Tibial nerve (tissue), 4 donors: ENCODE results near the gene SLC17A2. TPM values are rescaled to one million over a fixed set of nuclear protein-coding genes. Genes with fewer than 3 reads are reported as not detected.
"Not testable (repeated sequence)": the region's sequence is repeated elsewhere in the genome, so short reads cannot be mapped to it uniquely, and the experiment has no call there.

Experiments
- DNase-seq, 2 donors: peaks; one replicate each; pipeline ENCODE4 v3.0.0-alpha.2; 2019; ENCODE audit warnings: low spot score in 2 of 2
- H3K27ac ChIP-seq, 4 donors: fragments of 200-600 bp; sonication (generic) in 3 of 4; one replicate each; pipeline ENCODE4 v1.5.1; 2017 to 2019; ENCODE audit warnings: mild to moderate bottlenecking in 1 of 4
- H3K27me3 ChIP-seq, 2 donors: fragments of 200-600 bp; sonication (generic) in 1 of 2; one replicate each; pipeline versions ENCODE4 v1.5.1 to v1.6.0; 2017 to 2019
- H3K36me3 ChIP-seq, 3 donors: fragments of 200-600 bp; sonication (generic); one replicate each; pipeline ENCODE4 v1.5.1; 2018 to 2019
- H3K4me1 ChIP-seq, 4 donors: fragments of 200-600 bp; sonication (generic) in 3 of 4; one replicate each; pipeline ENCODE4 v1.5.1; 2017 to 2019
- H3K4me3 ChIP-seq, 4 donors: fragments of 200-600 bp; sonication (generic) in 3 of 4; one replicate each; pipeline ENCODE4 v1.5.1; 2017 to 2019; ENCODE audit warnings: mild to moderate bottlenecking in 1 of 4, moderate library complexity in 1 of 4
- H3K9me3 ChIP-seq, 4 donors: fragments of 200-600 bp; sonication (generic) in 3 of 4; one replicate each; pipeline ENCODE4 v1.5.1; 2017 to 2019
- CTCF ChIP-seq, 5 experiments: fragments of 200-600 bp in 3 of 5; fragments of 450-650 bp in 2 of 5; sonication (generic) in 3 of 5; IDR thresholded peaks; one replicate each; pipeline ENCODE4 v1.5.1; 2016 to 2019; ENCODE audit warnings: antibody characterized with exemption in 5 of 5, mild to moderate bottlenecking in 3 of 5, moderate library complexity in 2 of 5
- EP300 ChIP-seq, 2 donors: sonication (generic); formaldehyde crosslinking; IDR thresholded peaks; one replicate each; pipeline ENCODE4 v1.6.1; 2017; ENCODE audit warnings: antibody characterized with exemption in 2 of 2, mild to moderate bottlenecking in 1 of 2
- POLR2A ChIP-seq, 2 donors: fragments of 450-650 bp; IDR thresholded peaks; one replicate each; pipeline ENCODE4 v1.6.1; 2017; ENCODE audit warnings: antibody characterized with exemption in 2 of 2, mild to moderate bottlenecking in 2 of 2, moderate library complexity in 2 of 2
- WGBS, 2 donors: methylation state at CpG; one replicate each; pipeline ENCODE4 v1.1.5; 2018; 5-methylcytosine and 5-hydroxymethylcytosine counted together
- total RNA-seq, 4 donors: library from RNA; depleted of rRNA; stranded (reverse); fragments of >200 nt; gene quantifications; one replicate each; pipeline ENCODE4 v1.1.0, GENCODE V29; 2016

SLC17A2 gene
- total RNA-seq, 4 donors from 2014 or later: not detected

GRCh38 chr6:25952535-25952934, 22.0 kb upstream of the SLC17A2 start:
- Histone ChIP-seq H3K9me3 (peaks cover 0 to 5% (median 0%) of the 10 kb centered on the region in 4 donors), H3K27ac (no peak overlapping the region), H3K4me3 (no peak overlapping the region), H3K4me1 (no peaks in the 10 kb centered on the region), H3K27me3 (no peaks in the 10 kb centered on the region), H3K36me3 (no peaks in the 10 kb centered on the region)
- TF ChIP-seq CTCF (IDR thresholded peaks at IDR 0.05) (no peak), POLR2A (IDR thresholded peaks at IDR 0.05) (no peak), EP300 (IDR thresholded peaks at IDR 0.05) (no peak)
- DNase-seq: no peak
- WGBS, 2 donors: 78 to 88% methylated on average over 2 of the region's 2 CpGs

GRCh38 chr6:25951296-25952032, 21.0 kb upstream of the SLC17A2 start:
- no peak for TF ChIP-seq EP300 (IDR thresholded peaks at IDR 0.05)
- TF ChIP-seq POLR2A (IDR thresholded peaks at IDR 0.05): no peak
- no peak for TF ChIP-seq CTCF (IDR thresholded peaks at IDR 0.05)
- no peaks in the 10 kb centered on the region for H3K4me1 ChIP-seq
- H3K36me3 ChIP-seq: no peaks in the 10 kb centered on the region
- H3K4me3 ChIP-seq: no peak overlapping the region
- 88 to 91% methylated on average over 7 of the region's 7 CpGs for WGBS, 2 donors
- no peaks in the 10 kb centered on the region for H3K27me3 ChIP-seq
- H3K9me3 ChIP-seq: peaks cover 0 to 5% (median 0%) of the 10 kb centered on the region in 4 donors
- no peak for DNase-seq
- H3K27ac ChIP-seq: no peak overlapping the region

- Histone ChIP-seq H3K27me3 (no peaks in the 10 kb centered on the region), H3K4me1 (no peaks in the 10 kb centered on the region), H3K27ac (no peak overlapping the region), H3K9me3 (peaks cover 0 to 5% (median 0%) of the 10 kb centered on the region in 4 donors), H3K36me3 (no peaks in the 10 kb centered on the region), H3K4me3 (no peak overlapping the region)
- WGBS, 2 donors: 55 to 68% methylated on average over 4 of the region's 4 CpGs
- DNase-seq: no peak
- TF ChIP-seq EP300 (IDR thresholded peaks at IDR 0.05) (no peak), POLR2A (IDR thresholded peaks at IDR 0.05) (no peak), CTCF (IDR thresholded peaks at IDR 0.05) (no peak)
Measured at GRCh38 chr6:25950297-25950696, 19.8 kb upstream of the SLC17A2 start.

GRCh38 chr6:25949695-25950094, 19.2 kb upstream of the SLC17A2 start:
- TF ChIP-seq CTCF (IDR thresholded peaks at IDR 0.05) (no peak), POLR2A (IDR thresholded peaks at IDR 0.05) (no peak), EP300 (IDR thresholded peaks at IDR 0.05) (no peak)
- no peaks in the 10 kb centered on the region for H3K27me3 ChIP-seq
- no peak overlapping the region for H3K4me3 ChIP-seq
- no peaks in the 10 kb centered on the region for H3K4me1 ChIP-seq
- no peak for DNase-seq
- no peaks in the 10 kb centered on the region for H3K36me3 ChIP-seq
- WGBS, 2 donors: 83 to 90% methylated on average over 1 of the region's 1 CpG
- no peak overlapping the region for H3K27ac ChIP-seq
- H3K9me3 ChIP-seq: peaks cover 0 to 5% (median 0%) of the 10 kb centered on the region in 4 donors

GRCh38 chr6:25947492-25947891, 17.0 kb upstream of the SLC17A2 start:
- not testable (repeated sequence) for H3K4me3 ChIP-seq, H3K36me3 ChIP-seq, H3K4me1 ChIP-seq, H3K27me3 ChIP-seq, H3K9me3 ChIP-seq, H3K27ac ChIP-seq, DNase-seq
- 94 to 96% methylated on average over 3 of the region's 3 CpGs for WGBS, 2 donors
